Chondrocyte (in vitro differentiated cells): ENCODE measurements around the gene NEGR1. TPM values are rescaled to one million over a fixed set of nuclear protein-coding genes. Genes with fewer than 3 reads are reported as not detected.

ENCODE experiments used
- DNase-seq: peaks from one replicate; pipeline ENCODE4 v3.0.0; 2021; ENCODE audit warnings: mixed read lengths, low spot score
- H3K27ac Mint-ChIP-seq: one replicate; pipeline ENCODE4 v1.8.0; 2021; ENCODE audit warnings: mild to moderate bottlenecking, moderate library complexity, mixed read lengths; ENCODE audit not compliant: unreplicated experiment
- H3K27me3 Mint-ChIP-seq: 2 replicates; pipeline ENCODE4 v1.8.0; 2021; ENCODE audit warnings: low read depth, mixed read lengths
- H3K36me3 Mint-ChIP-seq: 2 replicates; pipeline ENCODE4 v1.8.0; 2021; ENCODE audit warnings: low read depth, mixed read lengths
- H3K4me1 Mint-ChIP-seq: 2 replicates; pipeline ENCODE4 v1.8.0; 2021; ENCODE audit warnings: low read depth, mild to moderate bottlenecking, mixed read lengths
- H3K4me3 Mint-ChIP-seq: one replicate; pipeline ENCODE4 v1.8.0; 2021; ENCODE audit warnings: mild to moderate bottlenecking, moderate library complexity, mixed read lengths; ENCODE audit not compliant: unreplicated experiment
- H3K9me3 Mint-ChIP-seq: 2 replicates; pipeline ENCODE4 v1.8.0; 2021; ENCODE audit warnings: low read depth, mixed read lengths
- CTCF ChIP-seq: fragments of 200-600 bp; sonication (generic); IDR thresholded peaks from 2 replicates; pipeline ENCODE4 v1.5.0; 2021; ENCODE audit warnings: antibody characterized with exemption, mild to moderate bottlenecking, moderate library complexity
- total RNA-seq: library from RNA; stranded (reverse); gene quantifications from 3 replicates; pipeline ENCODE4 v1.2.1, GENCODE V29; 2021

Gene NEGR1
- total RNA-seq, 1 donor from 2014 or later: 7.7 TPM

GRCh38 chr1:72224506-72224905 is 57.8 kb downstream of the NEGR1 start:
- peaks cover 17% of the 10 kb centered on the region for H3K4me1 Mint-ChIP-seq
- no peak for DNase-seq
- no peak overlapping the region for H3K4me3 Mint-ChIP-seq
- H3K9me3 Mint-ChIP-seq: no peaks in the 10 kb centered on the region
- no peaks in the 10 kb centered on the region for H3K27me3 Mint-ChIP-seq
- H3K36me3 Mint-ChIP-seq: no peaks in the 10 kb centered on the region
- no peak for TF ChIP-seq CTCF
- H3K27ac Mint-ChIP-seq: no peak overlapping the region

GRCh38 chr1:72221811-72222210 is 60.5 kb downstream of the NEGR1 start:
- Mint-ChIP-seq H3K9me3 (no peaks in the 10 kb centered on the region), H3K27me3 (no peaks in the 10 kb centered on the region), H3K4me1 (no peaks in the 10 kb centered on the region), H3K36me3 (no peaks in the 10 kb centered on the region), H3K4me3 (no peak overlapping the region), H3K27ac (no peak overlapping the region)
- peak; percentile 30 for DNase-seq
- TF ChIP-seq CTCF: no peak

- no peak for DNase-seq
- H3K27ac Mint-ChIP-seq: no peak overlapping the region
- no peak for TF ChIP-seq CTCF
- no peaks in the 10 kb centered on the region for H3K36me3 Mint-ChIP-seq
- H3K4me1 Mint-ChIP-seq: no peaks in the 10 kb centered on the region
- H3K9me3 Mint-ChIP-seq: no peaks in the 10 kb centered on the region
- no peaks in the 10 kb centered on the region for H3K27me3 Mint-ChIP-seq
- no peak overlapping the region for H3K4me3 Mint-ChIP-seq
Measured at GRCh38 chr1:72218141-72218739, 64.1 kb downstream of the NEGR1 start.

- Mint-ChIP-seq H3K27ac (no peak overlapping the region), H3K9me3 (no peaks in the 10 kb centered on the region), H3K4me3 (no peak overlapping the region), H3K4me1 (peaks cover 2% of the 10 kb centered on the region), H3K36me3 (no peaks in the 10 kb centered on the region), H3K27me3 (no peaks in the 10 kb centered on the region)
- no peak for DNase-seq
- no peak for TF ChIP-seq CTCF
Measured at GRCh38 chr1:72207059-72207458, 75.3 kb downstream of the NEGR1 start.

GRCh38 chr1:72202761-72203160 is 79.6 kb downstream of the NEGR1 start:
- TF ChIP-seq CTCF: no peak
- Mint-ChIP-seq H3K4me3 (no peak overlapping the region), H3K27me3 (no peaks in the 10 kb centered on the region), H3K27ac (no peak overlapping the region), H3K9me3 (peaks cover 11% of the 10 kb centered on the region), H3K4me1 (no peaks in the 10 kb centered on the region), H3K36me3 (peaks cover 3% of the 10 kb centered on the region)
- DNase-seq: no peak
